RWPE1 (cell line): ENCODE data around the gene IRX3.

ENCODE experiments used
- CTCF ChIA-PET: fragments of 350-600 bp; sonication (Branson Sonifier 250); formaldehyde crosslinking; extraction: SDS; loops from one replicate; lab custom pipeline; 2021; lab: Yijun Ruan, JAX
- POLR2A ChIA-PET: fragments of 400-600 bp; formaldehyde crosslinking; extraction: SDS; loops from one replicate; lab custom pipeline; 2020; ENCODE audit warnings: antibody characterized with exemption; ENCODE audit not compliant: low non-redundant PET; lab: Yijun Ruan, JAX
- DNase-seq: peaks from one replicate; pipeline ENCODE4 v3.0.0; 2012; ENCODE audit warnings: low spot score
- H3K27ac ChIP-seq: fragments of 450-650 bp; 2 replicates; pipeline ENCODE4 v1.5.1; 2017
- TF ChIP-seq, protein P1 (sequence below): fragments of 450-650 bp; conservative IDR thresholded peaks from 2 replicates; pipeline ENCODE4 v1.5.1; 2017; ENCODE audit warnings: low read depth, mild to moderate bottlenecking

The IRX3 gene

GRCh38 chr16:54284931-54285413, 1.6 kb downstream of the IRX3 start:
- CTCF ChIA-PET, result interaction anchor here (0.6 to 1.5 kb wide), 7 partner anchors 9 to 523 kb away, joined by 3 to 5 read pairs (median 3); no protein-coding TSS in a partner anchor
- peak overlapping the region; percentile 98 for H3K27ac ChIP-seq
- TF ChIP-seq, protein P1, sequence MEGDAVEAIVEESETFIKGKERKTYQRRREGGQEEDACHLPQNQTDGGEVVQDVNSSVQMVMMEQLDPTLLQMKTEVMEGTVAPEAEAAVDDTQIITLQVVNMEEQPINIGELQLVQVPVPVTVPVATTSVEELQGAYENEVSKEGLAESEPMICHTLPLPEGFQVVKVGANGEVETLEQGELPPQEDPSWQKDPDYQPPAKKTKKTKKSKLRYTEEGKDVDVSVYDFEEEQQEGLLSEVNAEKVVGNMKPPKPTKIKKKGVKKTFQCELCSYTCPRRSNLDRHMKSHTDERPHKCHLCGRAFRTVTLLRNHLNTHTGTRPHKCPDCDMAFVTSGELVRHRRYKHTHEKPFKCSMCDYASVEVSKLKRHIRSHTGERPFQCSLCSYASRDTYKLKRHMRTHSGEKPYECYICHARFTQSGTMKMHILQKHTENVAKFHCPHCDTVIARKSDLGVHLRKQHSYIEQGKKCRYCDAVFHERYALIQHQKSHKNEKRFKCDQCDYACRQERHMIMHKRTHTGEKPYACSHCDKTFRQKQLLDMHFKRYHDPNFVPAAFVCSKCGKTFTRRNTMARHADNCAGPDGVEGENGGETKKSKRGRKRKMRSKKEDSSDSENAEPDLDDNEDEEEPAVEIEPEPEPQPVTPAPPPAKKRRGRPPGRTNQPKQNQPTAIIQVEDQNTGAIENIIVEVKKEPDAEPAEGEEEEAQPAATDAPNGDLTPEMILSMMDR, result no peak
- DNase-seq, result no peak
- POLR2A ChIA-PET, result interaction anchor here (0.6 to 0.7 kb wide), 2 partner anchors 367 to 486 kb away, joined by 3 to 4 read pairs; no protein-coding TSS in a partner anchor

DNA sequence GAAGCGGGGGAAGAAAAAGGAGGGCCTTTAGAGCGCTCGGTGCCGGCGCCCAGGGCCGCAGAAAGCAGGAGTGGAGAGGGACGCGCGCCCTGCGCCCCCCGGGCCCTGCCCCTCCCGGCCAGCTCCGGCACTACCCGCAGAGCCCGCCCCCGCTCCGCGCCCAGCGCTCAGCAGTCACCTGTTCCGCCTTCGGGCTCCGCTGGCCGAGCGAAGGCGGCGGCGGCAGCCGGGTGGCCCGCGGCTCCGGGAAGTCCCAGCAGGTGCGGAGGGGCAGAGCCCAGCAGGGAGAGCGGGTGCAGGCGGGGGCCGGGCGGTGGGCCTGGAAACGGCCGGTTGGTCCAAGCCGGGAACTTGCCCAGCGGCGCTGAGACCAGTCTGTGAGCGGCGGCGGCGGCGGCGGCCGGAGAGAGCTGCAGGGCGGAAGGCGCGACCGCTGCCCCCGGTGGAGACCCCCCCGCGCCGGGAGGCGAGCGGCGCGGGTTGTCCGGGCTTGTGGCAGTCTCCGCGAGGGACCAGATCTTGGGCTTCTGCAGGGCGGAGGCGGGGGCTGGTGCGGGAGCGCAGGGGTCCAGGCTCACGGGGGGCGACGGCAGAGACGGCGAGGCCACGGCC, 2.2 kb downstream of the IRX3 start:
- ChIA-PET CTCF (interaction anchor here (0.6 to 1.5 kb wide), 5 partner anchors 9 to 512 kb away, joined by 3 to 5 read pairs (median 4); no protein-coding TSS in a partner anchor), POLR2A (no interaction called here)
- TF ChIP-seq, protein P1, result no peak
- peak; percentile 16 for DNase-seq
- peak overlapping the region; percentile 98 for H3K27ac ChIP-seq

- DNase-seq, result no peak
- ChIA-PET POLR2A (no interaction called here), CTCF (interaction anchor here (1.5 kb wide), 1 partner anchor 511 kb away, joined by 6 read pairs; no protein-coding TSS in a partner anchor)
- TF ChIP-seq, protein P1, result no peak
- H3K27ac ChIP-seq, result peak overlapping the region; percentile 98; the same call in 1 of the 2 replicates
Observed at GRCh38 chr16:54283725-54284318, 2.8 kb downstream of the IRX3 start.

- TF ChIP-seq, protein P1, result no peak
- ChIA-PET CTCF (interaction anchor here (0.5 to 1.5 kb wide), 8 partner anchors 28 to 1181 kb away, joined by 3 to 11 read pairs (median 4); partner anchors contain the start of gene IRX5), POLR2A (no interaction called here)
- DNase-seq, result no peak
- H3K27ac ChIP-seq, result no peak overlapping the region
Observed at GRCh38 chr16:54282928-54283724, 3.5 kb downstream of the IRX3 start.

- CTCF ChIA-PET, result interaction anchor here (0.5 to 1.5 kb wide), 9 partner anchors 27 to 1180 kb away, joined by 3 to 11 read pairs (median 4); partner anchors contain the start of gene IRX5
- peak; percentile 48 for DNase-seq
- TF ChIP-seq, protein P1, result peak; percentile 59
- POLR2A ChIA-PET, result no interaction called here
- no peak overlapping the region for H3K27ac ChIP-seq
Observed at GRCh38 chr16:54282202-54282927, 4.2 kb downstream of the IRX3 start.
